ENCODE measurements around the gene PIP5K1C. TPM values are rescaled to one million over a fixed set of nuclear protein-coding genes. Genes with fewer than 3 reads are reported as not detected.
A peak's percentile ranks its signal among the peaks of the same experiment; 100 is the strongest.

Gene PIP5K1C
- total and polyA plus RNA-seq, 9 of the 15 experiments (the other 6 are each of a cell fraction or from before 2014, with no cell fraction given), result 0.38 to 22.1 (median 4.1) TPM

- TF ChIP-seq CBX3 (IDR thresholded peaks at IDR 0.05; ENCODE audit: borderline replicate concordance in 1 of 2, low read length in 2 of 2) (peak in 1 of 2 experiments; percentile 66; a peak in 1 of 3 replicates), SMARCA5 (IDR thresholded peaks at IDR 0.05) (peak; percentile 95), NR1H2 (CRISPR knock-in tag; IDR thresholded peaks at IDR 0.05) (no peak), VEZF1 (CRISPR knock-in tag; IDR thresholded peaks at IDR 0.05) (peak; percentile 77), JUN (IDR thresholded peaks at IDR 0.05; ENCODE audit: borderline replicate concordance, low read depth, low read length) (no peak), JUN (CRISPR knock-in tag; IDR thresholded peaks at IDR 0.05; ENCODE audit: borderline replicate concordance) (peak; percentile 53; the same call in 1 of the 2 replicates), POLR2G (IDR thresholded peaks at IDR 0.05; ENCODE audit: low read depth, low read length) (0 out of 2 replicates have a peak, but pooled peaks have one; percentile 26), ZC3H4 (CRISPR knock-in tag; IDR thresholded peaks at IDR 0.05; ENCODE audit: borderline replicate concordance) (0 out of 2 replicates have a peak, but pooled peaks have one; percentile 36)
Observed at GRCh38 chr19:3683405-3684053, 16.7 kb downstream of the PIP5K1C start (continued).
